Measurements from ENCODE around the gene NT5DC1. TPM values are rescaled to one million over a fixed set of nuclear protein-coding genes. Genes with fewer than 3 reads are reported as not detected.

NT5DC1 gene
- total RNA-seq, 2 experiments from 2014 or later = 29.5 to 32.9 TPM

DNA sequence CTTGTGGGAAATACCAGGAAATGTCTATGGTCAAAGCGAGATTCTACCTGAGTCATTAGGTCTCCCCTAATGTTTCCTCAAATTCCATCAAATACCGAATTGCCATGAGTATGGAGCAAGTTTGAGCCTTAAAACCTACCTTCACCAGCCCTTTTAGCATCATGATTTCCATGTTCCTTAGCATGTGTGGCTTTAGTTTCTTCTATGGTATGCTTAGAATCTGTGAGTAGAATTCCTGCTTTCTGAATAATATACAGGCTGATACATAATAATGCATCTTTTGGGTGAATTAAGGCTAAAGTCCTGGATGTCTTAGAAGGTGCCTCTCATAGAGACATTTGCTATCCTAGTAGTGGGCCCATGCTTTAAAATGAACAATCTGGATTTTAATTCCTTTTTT lies 121.3 kb downstream of the NT5DC1 start:
- CTCF ChIA-PET = no interaction called here
- H3K27ac Mint-ChIP-seq = no peak overlapping the region

DNA sequence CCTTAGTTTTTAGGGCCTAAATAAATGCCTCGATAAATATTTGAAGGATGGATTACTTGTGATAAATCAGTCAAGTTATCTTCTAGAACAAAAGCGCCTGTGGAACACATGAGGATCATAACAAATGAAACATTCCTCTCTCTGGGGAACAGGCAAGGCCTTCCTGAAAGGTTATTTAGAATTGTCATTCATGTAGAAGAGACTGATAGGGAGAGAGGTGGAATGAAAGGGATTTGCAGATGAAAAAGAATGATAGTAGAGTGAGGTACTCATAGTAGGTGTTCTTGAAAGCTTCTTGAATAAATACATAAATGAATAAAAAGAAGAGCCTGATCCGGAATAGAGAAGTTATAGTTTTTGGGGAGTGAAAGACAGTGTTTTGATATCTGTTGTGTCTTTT lies 122.7 kb downstream of the NT5DC1 start:
- Mint-ChIP-seq H3K9me3 (ENCODE audit: insufficient read depth) (no peaks in the 10 kb centered on the region), H3K27me3 (ENCODE audit: low read depth) (no peaks in the 10 kb centered on the region), H3K27ac (no peak overlapping the region), H3K36me3 (ENCODE audit: low read depth) (no peaks in the 10 kb centered on the region), H3K4me3 (no peak overlapping the region), H3K4me1 (ENCODE audit: low read depth) (no peaks in the 10 kb centered on the region)
- ChIA-PET CTCF (no interaction called here), POLR2A (no interaction called here)
- no peak for DNase-seq
- ATAC-seq = no peak

More for the DNA sequence above, 121.3 kb downstream of the NT5DC1 start:
- no peaks in the 10 kb centered on the region for H3K4me1 Mint-ChIP-seq (ENCODE audit: low read depth)
- H3K36me3 Mint-ChIP-seq (ENCODE audit: low read depth) = no peaks in the 10 kb centered on the region
- no peaks in the 10 kb centered on the region for H3K9me3 Mint-ChIP-seq (ENCODE audit: insufficient read depth)
- no peaks in the 10 kb centered on the region for H3K27me3 Mint-ChIP-seq (ENCODE audit: low read depth)
- DNase-seq (no peak), ATAC-seq (no peak)
- H3K4me3 Mint-ChIP-seq = no peak overlapping the region
- POLR2A ChIA-PET = no interaction called here

DNA sequence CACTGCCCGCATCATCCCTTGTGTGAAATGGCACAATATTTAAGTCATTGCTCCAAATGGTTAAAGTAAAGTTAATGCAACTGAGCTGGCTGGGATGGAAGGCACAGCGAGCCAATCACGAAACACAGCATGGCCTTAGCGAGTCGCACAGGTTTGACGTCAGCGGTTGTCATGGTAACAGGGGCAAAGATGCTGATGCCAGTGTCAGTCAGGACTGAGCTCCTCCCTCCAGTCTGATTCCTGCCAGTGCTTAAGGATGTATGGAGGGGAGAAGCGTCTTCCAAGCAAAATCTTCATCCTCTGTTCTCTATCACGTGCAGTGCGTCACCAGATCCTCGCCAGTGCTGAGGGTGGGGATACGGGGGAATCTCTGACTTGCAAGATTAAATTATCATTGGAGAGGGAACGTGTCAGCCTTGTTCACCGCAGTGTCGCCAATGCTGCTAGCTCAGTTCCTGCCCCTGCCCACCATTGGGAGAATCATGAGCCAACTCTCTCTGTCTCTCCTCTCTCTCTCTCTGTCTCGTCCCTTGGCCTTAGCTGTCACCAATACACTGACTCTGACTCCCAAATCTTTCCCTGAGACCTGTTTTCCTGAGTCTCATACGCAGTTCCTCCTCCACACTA lies 128.7 kb downstream of the NT5DC1 start:
- no peak for ATAC-seq
- no peak overlapping the region for H3K27ac Mint-ChIP-seq

DNA sequence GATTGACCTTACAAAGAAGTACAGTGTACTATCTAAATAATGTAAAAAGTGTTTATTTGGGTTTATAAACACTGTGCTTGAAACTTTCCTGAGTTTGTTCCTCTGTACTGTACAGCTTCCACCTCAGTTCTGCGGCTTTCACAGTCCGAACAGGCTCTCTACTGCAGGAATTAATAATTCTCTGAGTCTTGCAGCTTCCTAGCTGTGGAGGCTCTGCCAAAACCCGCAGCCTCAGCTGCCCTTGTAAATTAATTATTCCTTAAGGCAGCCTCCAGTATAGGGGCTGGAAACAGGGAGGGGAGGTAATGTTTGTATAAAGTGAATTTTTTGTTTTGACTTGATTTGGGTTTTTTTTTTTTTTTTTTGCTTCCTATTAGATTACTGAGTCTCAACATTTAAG lies 134.0 kb downstream of the NT5DC1 start:
- Mint-ChIP-seq H3K27me3 (ENCODE audit: low read depth) (no peaks in the 10 kb centered on the region), H3K36me3 (ENCODE audit: low read depth) (no peaks in the 10 kb centered on the region), H3K4me3 (no peak overlapping the region), H3K4me1 (ENCODE audit: low read depth) (no peaks in the 10 kb centered on the region), H3K9me3 (ENCODE audit: insufficient read depth) (no peaks in the 10 kb centered on the region), H3K27ac (no peak overlapping the region)
- CTCF ChIA-PET = no interaction called here
- ATAC-seq (no peak), DNase-seq (no peak)
- POLR2A ChIA-PET = no interaction called here

More for the DNA sequence above, 128.7 kb downstream of the NT5DC1 start:
- Mint-ChIP-seq H3K4me3 (no peak overlapping the region), H3K4me1 (ENCODE audit: low read depth) (no peaks in the 10 kb centered on the region), H3K9me3 (ENCODE audit: insufficient read depth) (no peaks in the 10 kb centered on the region), H3K36me3 (ENCODE audit: low read depth) (no peaks in the 10 kb centered on the region), H3K27me3 (ENCODE audit: low read depth) (no peaks in the 10 kb centered on the region)
- ChIA-PET CTCF (interaction anchor here (1.1 to 2.6 kb wide), 3 partner anchors 9 to 42 kb away, joined by 3 to 19 read pairs (median 3); no protein-coding TSS in a partner anchor), POLR2A (no interaction called here)
- no peak for DNase-seq

DNA sequence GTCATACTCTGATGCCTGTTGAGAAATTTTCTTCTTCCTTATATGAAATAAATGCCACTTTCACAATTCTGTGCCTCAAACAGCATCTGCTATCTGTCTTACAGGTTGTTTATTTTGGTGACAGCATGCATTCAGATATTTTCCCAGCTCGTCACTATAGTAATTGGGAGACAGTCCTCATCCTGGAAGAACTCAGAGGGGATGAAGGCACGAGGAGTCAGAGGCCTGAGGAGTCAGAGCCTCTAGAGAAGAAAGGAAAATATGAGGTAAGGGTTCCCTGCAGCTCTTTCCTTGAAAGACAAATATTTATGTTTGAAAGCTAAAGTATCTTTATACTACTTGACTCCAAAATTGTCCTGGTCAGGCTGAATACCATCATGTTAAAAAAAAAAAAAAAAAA lies 137.4 kb downstream of the NT5DC1 start:
- CTCF ChIA-PET = interaction anchor here (1.4 to 2.3 kb wide), 2 partner anchors 20 kb away, joined by 3 to 6 read pairs; no protein-coding TSS in a partner anchor
- Mint-ChIP-seq H3K36me3 (ENCODE audit: low read depth) (no peaks in the 10 kb centered on the region), H3K27me3 (ENCODE audit: low read depth) (no peaks in the 10 kb centered on the region), H3K9me3 (ENCODE audit: insufficient read depth) (no peaks in the 10 kb centered on the region), H3K4me3 (no peak overlapping the region), H3K27ac (no peak overlapping the region), H3K4me1 (ENCODE audit: low read depth) (no peaks in the 10 kb centered on the region)
- DNase-seq (no peak), ATAC-seq (no peak)
- POLR2A ChIA-PET = no interaction called here

DNA sequence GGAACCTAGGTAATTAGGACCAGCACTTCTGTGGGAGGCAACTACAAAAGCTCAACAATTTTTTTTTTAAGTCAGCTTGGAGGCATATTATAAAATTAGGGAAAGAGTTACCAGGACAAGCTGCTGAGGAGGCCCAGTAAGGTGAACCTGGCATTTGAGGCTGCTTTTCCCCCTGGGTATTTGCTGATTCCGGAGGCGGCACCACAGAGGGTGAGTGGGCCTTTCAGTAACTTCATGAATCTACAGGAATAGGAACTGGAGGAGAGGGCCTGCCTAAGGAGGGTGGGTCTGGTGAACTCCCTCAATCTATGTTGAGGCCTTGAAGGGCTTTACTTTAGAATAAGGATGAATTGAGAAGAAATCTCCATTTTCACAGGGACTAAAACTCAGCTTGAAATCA lies 138.6 kb downstream of the NT5DC1 start:
- Mint-ChIP-seq H3K36me3 (ENCODE audit: low read depth) (no peaks in the 10 kb centered on the region), H3K9me3 (ENCODE audit: insufficient read depth) (no peaks in the 10 kb centered on the region), H3K4me1 (ENCODE audit: low read depth) (no peaks in the 10 kb centered on the region), H3K27me3 (ENCODE audit: low read depth) (no peaks in the 10 kb centered on the region), H3K27ac (no peak overlapping the region), H3K4me3 (no peak overlapping the region)
- no peak for ATAC-seq
- CTCF ChIA-PET = interaction anchor here (1.4 kb wide), 1 partner anchor 21 kb away, joined by 3 read pairs; no protein-coding TSS in a partner anchor
- no peak for DNase-seq
- POLR2A ChIA-PET = no interaction called here

GRCh38 chr6:116239856-116240255 lies 139.2 kb downstream of the NT5DC1 start:
- DNase-seq (no peak), ATAC-seq (no peak)
- no peaks in the 10 kb centered on the region for H3K9me3 Mint-ChIP-seq (ENCODE audit: insufficient read depth)
- H3K27ac Mint-ChIP-seq = no peak overlapping the region
- no peaks in the 10 kb centered on the region for H3K27me3 Mint-ChIP-seq (ENCODE audit: low read depth)
- ChIA-PET CTCF (no interaction called here), POLR2A (no interaction called here)
- no peaks in the 10 kb centered on the region for H3K4me1 Mint-ChIP-seq (ENCODE audit: low read depth)
- no peak overlapping the region for H3K4me3 Mint-ChIP-seq
- H3K36me3 Mint-ChIP-seq (ENCODE audit: low read depth) = no peaks in the 10 kb centered on the region

- Mint-ChIP-seq H3K9me3 (ENCODE audit: insufficient read depth) (no peaks in the 10 kb centered on the region), H3K27me3 (ENCODE audit: low read depth) (no peaks in the 10 kb centered on the region), H3K4me1 (ENCODE audit: low read depth) (peaks cover 2% of the 10 kb centered on the region), H3K27ac (no peak overlapping the region), H3K36me3 (ENCODE audit: low read depth) (no peaks in the 10 kb centered on the region), H3K4me3 (no peak overlapping the region)
- DNase-seq (no peak), ATAC-seq (no peak)
- POLR2A ChIA-PET = no interaction called here
- CTCF ChIA-PET = no interaction called here
Observed at GRCh38 chr6:116244284-116244683, 143.6 kb downstream of the NT5DC1 start.

- no peaks in the 10 kb centered on the region for H3K27me3 Mint-ChIP-seq (ENCODE audit: low read depth)
- no peaks in the 10 kb centered on the region for H3K9me3 Mint-ChIP-seq (ENCODE audit: insufficient read depth)
- CTCF ChIA-PET = no interaction called here
- no peak overlapping the region for H3K4me3 Mint-ChIP-seq
- POLR2A ChIA-PET = interaction anchor here (0.9 kb wide), 1 partner anchor 8 kb away, joined by 4 read pairs; the partner anchor contains the start of gene TSPYL4
- peaks cover 9% of the 10 kb centered on the region for H3K36me3 Mint-ChIP-seq (ENCODE audit: low read depth)
- no peak for ATAC-seq
- H3K4me1 Mint-ChIP-seq (ENCODE audit: low read depth) = peaks cover 17% of the 10 kb centered on the region
- no peak for DNase-seq
- no peak overlapping the region for H3K27ac Mint-ChIP-seq
Observed at GRCh38 chr6:116246089-116246488, 145.4 kb downstream of the NT5DC1 start.

- DNase-seq (no peak), ATAC-seq (no peak)
- ChIA-PET POLR2A (no interaction called here), CTCF (no interaction called here)
- Mint-ChIP-seq H3K9me3 (ENCODE audit: insufficient read depth) (no peaks in the 10 kb centered on the region), H3K36me3 (ENCODE audit: low read depth) (peaks cover 15% of the 10 kb centered on the region), H3K4me3 (no peak overlapping the region), H3K27ac (no peak overlapping the region), H3K4me1 (ENCODE audit: low read depth) (peaks cover 29% of the 10 kb centered on the region), H3K27me3 (ENCODE audit: low read depth) (no peaks in the 10 kb centered on the region)
Observed at GRCh38 chr6:116247285-116247684, 146.6 kb downstream of the NT5DC1 start.

- DNase-seq (no peak), ATAC-seq (no peak)
- POLR2A ChIA-PET = no interaction called here
- CTCF ChIA-PET = no interaction called here
- Mint-ChIP-seq H3K36me3 (ENCODE audit: low read depth) (peaks cover 17% of the 10 kb centered on the region), H3K9me3 (ENCODE audit: insufficient read depth) (no peaks in the 10 kb centered on the region), H3K4me1 (ENCODE audit: low read depth) (peaks cover 31% of the 10 kb centered on the region), H3K4me3 (no peak overlapping the region), H3K27me3 (ENCODE audit: low read depth) (no peaks in the 10 kb centered on the region), H3K27ac (no peak overlapping the region)
Observed at GRCh38 chr6:116248577-116248976, 147.9 kb downstream of the NT5DC1 start.

- no peaks in the 10 kb centered on the region for H3K27me3 Mint-ChIP-seq (ENCODE audit: low read depth)
- peak overlapping the region; percentile 67 for H3K27ac Mint-ChIP-seq
- CTCF ChIA-PET = interaction anchor here (0.8 to 2.1 kb wide), 4 partner anchors 16 to 193 kb away, joined by 3 to 9 read pairs (median 5); no protein-coding TSS in a partner anchor
Observed at GRCh38 chr6:116251568-116252384, 151.1 kb downstream of the NT5DC1 start.

More at GRCh38 chr6:116251568-116252384, 151.1 kb downstream of the NT5DC1 start:
- Mint-ChIP-seq H3K9me3 (ENCODE audit: insufficient read depth) (no peaks in the 10 kb centered on the region), H3K4me3 (peak overlapping the region; percentile 44), H3K4me1 (ENCODE audit: low read depth) (peaks cover 31% of the 10 kb centered on the region), H3K36me3 (ENCODE audit: low read depth) (peaks cover 17% of the 10 kb centered on the region)
- DNase-seq (no peak), ATAC-seq (no peak)
- POLR2A ChIA-PET = interaction anchor here (4.7 kb wide), 1 partner anchor 27 kb away, joined by 51 read pairs; the partner anchor contains the start of gene TSPYL1

Data from activated CD8-positive, alpha-beta T cell treated with anti-CD3 and anti-CD28 coated beads, Interleukin-2, amount 10 ng/mL, durations not matched to agents 7 days and 5 days (primary cell).